AG04449 (cell line): Measurements from ENCODE around the gene MYO1G.

Experiments
- CTCF ChIA-PET: fragments of 350-600 bp; formaldehyde crosslinking; extraction: SDS; loops from one replicate; lab custom pipeline; 2021; ENCODE audit warnings: antibody characterized with exemption; lab: Yijun Ruan, JAX
- POLR2A ChIA-PET: fragments of 400-600, 350-600 bp; formaldehyde crosslinking; extraction: SDS; loops from one replicate; lab custom pipeline; 2020; ENCODE audit warnings: antibody characterized with exemption, inconsistent platforms; lab: Yijun Ruan, JAX
- DNase-seq: peaks from one replicate; pipeline ENCODE4 v3.0.0-alpha.2; 2010; ENCODE audit warnings: low read depth, low spot score
- H3K4me3 ChIP-seq: 2 replicates; pipeline ENCODE4 v1.5.1; 2011; ENCODE audit warnings: low read depth, mild to moderate bottlenecking, control low read depth, low read length
- CTCF ChIP-seq: IDR thresholded peaks from one replicate; pipeline ENCODE4 v1.5.1; 2011; ENCODE audit warnings: mild to moderate bottlenecking, moderate library complexity, low read length, control low read depth, inconsistent platforms; ENCODE audit not compliant: insufficient read depth; ENCODE audit errors: missing control alignments

Gene MYO1G

GRCh38 chr7:45007571-45008328, 28.9 kb upstream of the MYO1G start:
- H3K4me3 ChIP-seq: no peak overlapping the region
- no peak for DNase-seq
- no peak for TF ChIP-seq CTCF
- POLR2A ChIA-PET: interaction anchor here (0.6 kb wide), 1 partner anchor 11 kb away, joined by 7 read pairs; no protein-coding TSS in a partner anchor
- CTCF ChIA-PET: no interaction called here

GRCh38 chr7:45007106-45007505, 28.3 kb upstream of the MYO1G start:
- DNase-seq: no peak
- POLR2A ChIA-PET: no interaction called here
- TF ChIP-seq CTCF: no peak
- no peak overlapping the region for H3K4me3 ChIP-seq
- CTCF ChIA-PET: no interaction called here

- CTCF ChIA-PET: interaction anchor here (1.0 kb wide), 1 partner anchor 10 kb away, joined by 6 read pairs; no protein-coding TSS in a partner anchor
- POLR2A ChIA-PET: no interaction called here
- TF ChIP-seq CTCF: no peak
- no peak for DNase-seq
- H3K4me3 ChIP-seq: no peak overlapping the region
These were observed 25.0 kb upstream of the MYO1G start for GRCh38 chr7:45003789-45004188.

- ChIA-PET CTCF (interaction anchor here (0.8 to 1.3 kb wide), 5 partner anchors 8 to 145 kb away, joined by 3 to 4 read pairs (median 4); no protein-coding TSS in a partner anchor), POLR2A (no interaction called here)
- DNase-seq: no peak
- no peak overlapping the region for H3K4me3 ChIP-seq
- TF ChIP-seq CTCF: no peak
These were observed 23.0 kb upstream of the MYO1G start for GRCh38 chr7:45001826-45002225.

GRCh38 chr7:45001138-45001694, 22.4 kb upstream of the MYO1G start:
- no peak for DNase-seq
- POLR2A ChIA-PET: interaction anchor here (1.0 to 2.0 kb wide), 3 partner anchors 16 to 116 kb away, joined by 3 to 4 read pairs (median 3); partner anchors contain the start of gene PURB
- H3K4me3 ChIP-seq: peak overlapping the region; percentile 73

More at GRCh38 chr7:45001138-45001694, 22.4 kb upstream of the MYO1G start:
- TF ChIP-seq CTCF: no peak
- CTCF ChIA-PET: interaction anchor here (0.6 to 1.3 kb wide), 6 partner anchors 9 to 144 kb away, joined by 3 to 4 read pairs (median 4); no protein-coding TSS in a partner anchor
